Transverse colon (tissue), 4 donors: ENCODE measurements around the gene ARHGAP42. TPM values are rescaled to one million over a fixed set of nuclear protein-coding genes. Genes with fewer than 3 reads are reported as not detected.

ENCODE experiments used
- DNase-seq: peaks from one replicate; pipeline ENCODE4 v3.0.0-alpha.2; 2019
- H3K27ac ChIP-seq, 4 donors: fragments of 200-600 bp; sonication (generic); 2 replicates each; pipeline ENCODE4 v1.5.1; 2016 to 2018; ENCODE audit warnings: inconsistent platforms in 4 of 4
- H3K27me3 ChIP-seq: fragments of 200-600 bp; sonication (generic); 2 replicates; pipeline ENCODE4 v1.5.1; 2017; ENCODE audit warnings: inconsistent platforms
- H3K36me3 ChIP-seq, 4 donors: fragments of 200-600 bp; sonication (generic); 2 replicates each; pipeline ENCODE4 v1.5.1; 2017 to 2019; ENCODE audit warnings: inconsistent platforms in 4 of 4
- H3K4me1 ChIP-seq, 4 donors: fragments of 200-600 bp; sonication (generic); 2 replicates each; pipeline ENCODE4 v1.5.1; 2017 to 2020; ENCODE audit warnings: inconsistent platforms in 4 of 4
- H3K4me3 ChIP-seq, 4 donors: fragments of 200-600 bp; sonication (generic); 1 replicate in 1 of 4; 2 replicates in 3 of 4; pipeline versions ENCODE4 v1.5.1 to v1.6.1; 2017 to 2019; ENCODE audit warnings: inconsistent platforms in 4 of 4
- H3K9me3 ChIP-seq, 2 donors: fragments of 200-600 bp; sonication (generic); 2 replicates each; pipeline ENCODE4 v1.5.1; 2017 to 2019; ENCODE audit warnings: inconsistent platforms in 2 of 2
- CTCF ChIP-seq, 5 experiments: fragments of 200-600 bp in 3 of 5; fragments of 450-650 bp in 2 of 5; sonication (generic) in 3 of 5; IDR thresholded peaks; 1 replicate in 2 of 5; 2 replicates in 3 of 5; pipeline ENCODE4 v1.5.1; 2016 to 2017; ENCODE audit warnings: antibody characterized with exemption in 5 of 5, inconsistent platforms in 3 of 5, mild to moderate bottlenecking in 2 of 5, moderate library complexity in 1 of 5
- EP300 ChIP-seq: sonication (generic); formaldehyde crosslinking; IDR thresholded peaks from one replicate; pipeline ENCODE4 v1.6.1; 2017; ENCODE audit warnings: antibody characterized with exemption, low read depth
- POLR2A ChIP-seq: fragments of 450-650 bp; IDR thresholded peaks from one replicate; pipeline ENCODE4 v1.6.1; 2016; ENCODE audit warnings: antibody characterized with exemption, mild to moderate bottlenecking, moderate library complexity
- POLR2AphosphoS5 ChIP-seq, 3 donors: sonication (generic); formaldehyde crosslinking; IDR thresholded peaks; one replicate each; pipeline ENCODE4 v1.6.1; 2016; ENCODE audit warnings: antibody characterized with exemption in 3 of 3
- whole genome bisulfite sequencing, 2 donors: methylation state at CpG; one replicate each; pipeline ENCODE4 v1.1.5; 2018; ENCODE audit warnings: low coverage in 1 of 2; 5-methylcytosine and 5-hydroxymethylcytosine counted together
- in situ Hi-C, 4 donors: fragments of 200-750 bp; cut with MboI; loops; one replicate each; pipeline versions ENCODE4 v1.15.0 to v1.15.1; 2017; ENCODE audit warnings: low sequenced_read_pairs in 3 of 4, low pct_ligation_motif_present in 1 of 4, low pct_unique_long_range_greater_than_20kb in 1 of 4
- intact Hi-C: fragments of 100-400 bp; cut with DNase I; formaldehyde crosslinking; loops from one replicate; pipeline ENCODE4 v1.15.1; 2023; ENCODE audit warnings: low total_unique reads
- total RNA-seq, 4 donors: library from RNA; depleted of rRNA; stranded (reverse); fragments of >200 nt; gene quantifications; one replicate each; pipeline ENCODE4 v1.1.0, GENCODE V29; 2016

Gene ARHGAP42
- total RNA-seq, 4 donors from 2014 or later: 33.3 to 62.5 (median 40.9) TPM

- H3K4me1 ChIP-seq: peaks cover 0 to 17% (median 0%) of the 10 kb centered on the region in 4 donors
- in situ Hi-C loops (no loop called here), intact Hi-C loops (no loop called here)
- H3K9me3 ChIP-seq: peaks cover 0 to 4% of the 10 kb centered on the region in 2 donors
- TF ChIP-seq POLR2A (no peak), CTCF (IDR thresholded peaks at IDR 0.05) (no peak), EP300 (no peak), POLR2AphosphoS5 (IDR thresholded peaks at IDR 0.05) (no peak)
- peaks cover 0 to 3% (median 0%) of the 10 kb centered on the region in 4 donors for H3K36me3 ChIP-seq
- no peak overlapping the region for H3K4me3 ChIP-seq
- H3K27ac ChIP-seq: peak overlapping the region in 1 of 4 donors; percentile 4
- no peak for DNase-seq
- WGBS, 2 donors: 53% methylated on average over 4 of the region's 4 CpGs; no CpG with 5 or more reads in 1 of the 2 donors
- no peaks in the 10 kb centered on the region for H3K27me3 ChIP-seq
Measured at GRCh38 chr11:100753172-100753543, 66.1 kb downstream of the ARHGAP42 start.

GRCh38 chr11:100753571-100753970 lies 66.5 kb downstream of the ARHGAP42 start:
- in situ Hi-C loops (no loop called here), intact Hi-C loops (no loop called here)
- Histone ChIP-seq H3K36me3 (peaks cover 0 to 3% (median 0%) of the 10 kb centered on the region in 4 donors), H3K4me3 (no peak overlapping the region), H3K27ac (no peak overlapping the region), H3K4me1 (peaks cover 0 to 21% (median 0%) of the 10 kb centered on the region in 4 donors), H3K9me3 (peaks cover 0 to 4% of the 10 kb centered on the region in 2 donors), H3K27me3 (no peaks in the 10 kb centered on the region)
- DNase-seq: no peak
- 58 to 70% methylated on average over 2 to 4 of the region's 4 CpGs for WGBS, 2 donors
- TF ChIP-seq POLR2A: no peak
- no peak for TF ChIP-seq POLR2AphosphoS5 (IDR thresholded peaks at IDR 0.05)
- TF ChIP-seq EP300: no peak
- no peak for TF ChIP-seq CTCF (IDR thresholded peaks at IDR 0.05)

- in situ Hi-C loops: no loop called here
- WGBS, 2 donors: 49 to 76% methylated on average over 2 of the region's 2 CpGs
Measured at GRCh38 chr11:100756559-100756958, 69.5 kb downstream of the ARHGAP42 start.

GRCh38 chr11:100757646-100758045 lies 70.6 kb downstream of the ARHGAP42 start:
- 50 to 65% methylated on average over 1 of the region's 1 CpG for WGBS, 2 donors
- intact Hi-C loops: no loop called here

More at GRCh38 chr11:100756559-100756958, 69.5 kb downstream of the ARHGAP42 start:
- no peak for DNase-seq
- Histone ChIP-seq H3K4me3 (no peak overlapping the region), H3K9me3 (no peaks in the 10 kb centered on the region), H3K27me3 (no peaks in the 10 kb centered on the region), H3K36me3 (no peaks in the 10 kb centered on the region), H3K27ac (no peak overlapping the region), H3K4me1 (peaks cover 3 to 49% (median 15%) of the 10 kb centered on the region in 4 donors)
- intact Hi-C loops: no loop called here
- TF ChIP-seq POLR2A (no peak), POLR2AphosphoS5 (IDR thresholded peaks at IDR 0.05) (no peak), CTCF (IDR thresholded peaks at IDR 0.05) (no peak), EP300 (no peak)

More at GRCh38 chr11:100757646-100758045, 70.6 kb downstream of the ARHGAP42 start:
- Histone ChIP-seq H3K4me1 (peaks cover 7 to 57% (median 16%) of the 10 kb centered on the region in 4 donors), H3K4me3 (no peak overlapping the region), H3K27ac (no peak overlapping the region), H3K9me3 (no peaks in the 10 kb centered on the region), H3K36me3 (no peaks in the 10 kb centered on the region), H3K27me3 (no peaks in the 10 kb centered on the region)
- TF ChIP-seq POLR2A (no peak), EP300 (no peak), CTCF (IDR thresholded peaks at IDR 0.05) (no peak), POLR2AphosphoS5 (IDR thresholded peaks at IDR 0.05) (no peak)
- in situ Hi-C loops: no loop called here
- no peak for DNase-seq
